Frontal cortex (tissue), 4 donors: ENCODE data around the gene OTUB1. TPM values are rescaled to one million over a fixed set of nuclear protein-coding genes. Genes with fewer than 3 reads are reported as not detected.
A peak's percentile ranks its signal among the peaks of the same experiment; 100 is the strongest.
"Not testable (repeated sequence)": the region's sequence is repeated elsewhere in the genome, so short reads cannot be mapped to it uniquely, and the experiment has no call there.

Experiments
- DNase-seq, 2 donors: peaks; one replicate each; pipeline ENCODE4 v3.0.0; 2012; ENCODE audit warnings: low spot score in 2 of 2
- FAIRE-seq: peaks from 2 replicates; lab custom pipeline; 2012; peaks lifted over from hg19 to GRCh38; lab: Jason Lieb, UNC
- total RNA-seq: library from RNA; depleted of rRNA; stranded (reverse); fragments of >200 nt; gene quantifications from one replicate; pipeline ENCODE4 v1.2.3, GENCODE V29; 2014
- donor health status: control.
- donor health status: control.
- donor health status: control.

The OTUB1 gene
- total RNA-seq: 31.4 TPM

DNA sequence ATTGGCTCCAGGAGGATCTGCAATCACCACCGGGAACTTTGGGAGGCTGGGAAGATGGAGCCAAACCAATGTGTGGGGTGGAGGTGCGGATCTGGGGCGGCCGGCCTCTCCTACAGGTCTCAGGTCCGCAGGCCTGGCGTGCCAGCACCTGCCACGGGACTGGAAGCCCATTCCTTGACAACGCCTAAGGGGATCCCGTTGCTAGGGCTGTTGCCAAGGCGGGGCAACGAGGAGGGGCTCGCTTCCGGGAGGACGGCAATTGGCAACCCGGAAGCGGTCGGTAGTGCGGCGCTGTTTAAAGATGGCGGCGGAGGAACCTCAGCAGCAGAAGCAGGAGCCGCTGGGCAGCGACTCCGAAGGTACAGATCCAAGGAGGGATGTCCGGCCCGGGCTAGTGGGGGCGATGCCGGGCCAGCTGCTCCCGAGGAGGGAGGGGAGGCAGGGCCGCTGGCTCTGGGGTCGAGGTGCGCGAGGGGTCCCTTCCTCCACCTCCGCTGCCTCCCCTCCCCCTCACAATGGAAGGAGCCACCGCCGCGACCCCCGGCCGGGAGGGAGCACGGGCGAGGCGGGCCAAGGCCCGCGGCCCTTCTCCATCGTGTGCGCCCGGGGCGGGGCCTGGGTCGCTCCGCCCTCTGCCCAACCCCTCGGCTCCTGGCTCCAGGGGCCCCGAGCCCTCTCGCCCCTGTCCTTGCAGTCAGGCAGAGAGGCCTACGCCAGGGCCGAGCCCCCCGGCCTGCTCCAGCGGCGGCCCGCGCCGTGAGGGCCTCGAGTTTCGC, at the start of gene OTUB1:
TSS of gene OTUB1 (plus strand) at position 283 of the 776 bp plus-strand sequence. CDS start at position 302, 19 bp downstream.
- FAIRE-seq: no peak

GRCh38 chr11:63937713-63938478, 48.3 kb upstream of the OTUB1 start:
- FAIRE-seq: no peak
- DNase-seq: no peak

More for the DNA sequence above, at the start of gene OTUB1:
- peak; percentile 88 to 94 for DNase-seq

DNA sequence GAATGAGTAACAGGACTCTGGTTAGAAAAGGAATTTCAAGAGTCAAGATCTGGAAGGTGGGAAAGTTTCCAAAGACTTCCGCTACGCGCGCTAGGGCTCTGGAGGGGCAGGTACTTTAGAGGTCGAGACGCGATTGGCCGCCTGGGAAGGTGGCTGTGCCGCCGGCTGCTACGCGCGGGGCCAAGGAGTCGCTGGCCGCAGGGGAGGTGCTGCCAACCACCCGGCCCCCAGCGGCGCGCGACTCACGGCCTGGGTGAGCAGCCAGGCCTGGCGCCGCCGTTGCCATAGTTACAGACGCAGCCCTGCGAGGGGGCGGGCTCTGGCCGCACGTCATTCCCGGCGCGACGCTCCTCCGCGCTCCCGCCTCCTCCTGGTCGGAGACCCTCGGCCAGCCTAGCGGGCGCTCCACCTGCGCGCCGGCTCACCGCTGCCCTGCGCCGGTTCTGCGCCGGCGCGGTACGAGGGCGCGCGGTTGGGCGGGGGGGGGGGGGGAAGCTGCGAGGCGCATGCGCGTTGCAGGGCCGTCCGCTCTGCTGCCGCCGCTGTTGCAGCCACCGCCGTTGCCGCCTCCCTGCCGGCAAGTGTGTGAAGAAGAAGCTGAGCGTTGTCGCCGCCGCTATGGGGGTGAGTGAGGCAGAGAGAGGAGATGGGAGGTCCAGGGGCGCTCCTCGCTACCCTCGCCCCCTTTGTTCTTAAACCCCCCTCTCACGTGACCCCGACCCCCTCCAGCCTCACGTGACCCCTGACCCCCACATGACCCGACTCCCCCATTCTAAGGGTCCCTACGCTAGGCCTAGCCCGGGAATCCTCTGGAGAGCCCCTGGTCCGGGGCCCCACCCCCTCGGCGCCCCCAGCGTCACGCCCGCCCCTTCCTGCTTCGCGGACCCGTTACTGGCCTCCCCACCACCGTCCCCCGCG, 47.5 kb upstream of the OTUB1 start, which contains the start of gene NAA40:
TSS of gene NAA40 (plus strand) at position 524 of the 918 bp plus-strand sequence. CDS start at position 619, 95 bp downstream.
- DNase-seq (peak; percentile 97 to 98), FAIRE-seq (no peak)

DNA sequence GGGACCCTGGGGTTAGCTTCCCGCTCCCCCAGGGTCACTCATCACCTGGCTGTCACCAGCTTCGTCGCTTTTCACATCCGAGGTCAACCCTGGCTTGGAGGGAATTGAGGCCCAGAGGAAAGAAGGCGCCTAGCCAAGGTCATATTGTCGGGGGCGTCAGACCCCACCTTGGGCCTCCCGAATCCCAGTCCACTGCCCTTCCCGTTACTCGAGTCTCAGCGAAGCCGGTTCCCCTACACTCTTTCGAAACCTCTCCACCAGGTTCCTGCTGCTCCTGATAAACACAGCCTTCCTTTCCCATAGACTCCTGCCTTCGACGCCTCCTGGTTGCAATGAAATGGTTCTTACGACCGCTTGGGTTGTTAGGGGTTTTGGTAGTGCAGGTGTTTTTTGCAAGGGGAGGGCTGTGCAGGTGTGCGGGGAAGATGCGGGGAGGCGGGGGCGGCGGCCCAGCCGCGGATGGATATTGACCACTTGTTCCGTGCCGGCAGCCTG, 46.8 kb upstream of the OTUB1 start:
- DNase-seq (peak; percentile 38 to 39), FAIRE-seq (no peak)

- FAIRE-seq: no peak
- no peak for DNase-seq
These were observed 45.5 kb upstream of the OTUB1 start for GRCh38 chr11:63940786-63941185.

DNA sequence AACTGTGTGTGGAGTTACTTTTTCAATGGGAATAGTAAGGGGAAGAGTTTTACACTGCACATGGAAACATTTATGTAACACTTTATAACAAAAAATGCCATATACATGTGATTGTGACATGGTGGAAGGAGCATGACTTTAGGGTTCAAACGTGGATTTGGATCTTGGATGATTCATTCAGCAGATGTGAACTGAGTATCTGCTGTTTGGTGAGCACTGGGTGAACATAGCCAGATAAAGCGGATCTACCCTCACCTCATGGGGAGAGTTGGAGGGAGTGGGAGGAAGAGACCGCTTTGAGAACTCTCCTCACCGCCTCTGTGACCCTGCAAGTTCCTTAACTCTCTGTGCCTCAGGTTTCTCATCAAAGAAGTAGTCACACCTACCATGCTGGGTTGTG, 44.3 kb upstream of the OTUB1 start:
- DNase-seq: no peak

GRCh38 chr11:63942803-63943202, 43.4 kb upstream of the OTUB1 start:
- DNase-seq (no peak), FAIRE-seq (no peak)

More for the DNA sequence above, 44.3 kb upstream of the OTUB1 start:
- FAIRE-seq: no peak

- FAIRE-seq (no peak), DNase-seq (no peak)
These were observed 41.3 kb upstream of the OTUB1 start for GRCh38 chr11:63944987-63945386.

DNA sequence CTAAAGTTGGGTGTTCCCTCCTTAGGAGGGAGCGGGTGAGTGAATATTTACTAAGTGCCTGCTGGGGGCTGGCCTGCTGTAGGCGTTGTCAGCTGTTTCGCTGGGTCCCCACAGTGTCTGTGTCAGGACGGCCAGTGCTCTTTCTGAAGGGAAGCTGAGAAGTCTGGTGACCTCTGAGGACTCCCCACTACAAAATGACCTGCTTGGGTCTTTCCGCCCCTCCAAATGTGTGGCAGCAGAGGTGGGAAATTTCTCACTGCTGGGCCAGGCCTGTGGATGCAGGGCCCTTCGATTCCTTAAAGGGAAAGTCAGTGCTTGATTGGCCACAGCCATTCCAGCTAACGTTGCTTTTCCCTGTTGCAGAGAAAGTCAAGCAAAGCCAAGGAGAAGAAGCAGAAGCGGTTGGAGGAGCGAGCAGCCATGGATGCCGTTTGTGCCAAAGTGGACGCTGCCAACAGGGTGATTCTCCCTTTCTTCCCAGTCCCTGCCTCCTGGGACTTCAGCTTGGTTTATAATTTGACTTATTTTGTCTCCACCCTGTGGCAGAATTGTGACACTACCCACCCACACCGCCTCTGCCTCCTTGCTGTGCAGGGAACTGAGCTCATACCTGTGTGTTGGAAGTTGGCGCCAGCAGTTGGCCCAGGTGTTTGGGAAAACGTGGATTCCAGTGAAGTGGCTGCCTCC, 40.6 kb upstream of the OTUB1 start:
- no peak for FAIRE-seq
- peak; percentile 73 to 81 for DNase-seq

- no peak for DNase-seq
- FAIRE-seq: no peak
These were observed 34.3 kb upstream of the OTUB1 start for GRCh38 chr11:63951779-63952536.

- DNase-seq (no peak), FAIRE-seq (no peak)
These were observed 33.7 kb upstream of the OTUB1 start for GRCh38 chr11:63952570-63952969.

GRCh38 chr11:63958008-63958407, 28.2 kb upstream of the OTUB1 start:
- FAIRE-seq: no peak
- DNase-seq: no peak

- FAIRE-seq (no peak), DNase-seq (no peak)
These were observed 24.4 kb upstream of the OTUB1 start for GRCh38 chr11:63961608-63962412.

DNA sequence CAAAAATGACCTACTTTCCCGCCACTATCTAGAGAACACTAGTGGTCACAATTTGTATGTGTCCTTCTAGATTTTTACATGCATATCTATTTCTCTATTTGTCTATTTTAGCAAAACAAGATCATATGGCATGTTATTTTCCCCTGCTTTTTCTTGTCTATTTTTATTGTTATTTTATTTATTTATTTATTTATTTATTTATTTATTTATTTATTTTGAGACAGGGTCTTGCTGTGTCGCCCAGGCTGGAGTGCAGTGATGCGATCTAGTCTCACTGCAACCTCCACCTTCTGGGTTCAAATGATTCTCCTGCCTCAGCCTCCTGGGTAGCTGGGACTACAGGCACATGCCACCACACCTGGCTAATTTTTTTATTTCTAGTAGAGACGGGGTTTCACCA, 22.3 kb upstream of the OTUB1 start:
- not testable (repeated sequence) for DNase-seq, FAIRE-seq

DNA sequence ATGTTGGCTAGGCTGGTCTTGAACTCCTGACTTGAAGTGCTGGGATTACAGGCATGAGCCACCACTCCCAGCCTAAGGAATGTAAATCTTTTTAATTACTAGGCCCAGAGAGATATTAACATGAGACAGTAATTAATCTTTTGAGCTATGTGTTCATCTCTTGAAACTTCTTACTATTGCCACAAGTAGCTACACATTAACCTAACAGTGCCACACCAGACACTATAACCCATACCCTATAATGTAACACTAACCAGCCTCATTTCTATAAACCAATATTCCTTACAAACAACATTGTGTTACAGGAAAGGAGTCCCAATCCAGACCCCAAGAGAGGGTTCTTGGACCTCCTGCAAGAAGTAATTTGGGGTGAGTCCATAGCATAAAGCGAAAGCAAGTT, 19.8 kb upstream of the OTUB1 start:
- no peak for FAIRE-seq
- DNase-seq: no peak

DNA sequence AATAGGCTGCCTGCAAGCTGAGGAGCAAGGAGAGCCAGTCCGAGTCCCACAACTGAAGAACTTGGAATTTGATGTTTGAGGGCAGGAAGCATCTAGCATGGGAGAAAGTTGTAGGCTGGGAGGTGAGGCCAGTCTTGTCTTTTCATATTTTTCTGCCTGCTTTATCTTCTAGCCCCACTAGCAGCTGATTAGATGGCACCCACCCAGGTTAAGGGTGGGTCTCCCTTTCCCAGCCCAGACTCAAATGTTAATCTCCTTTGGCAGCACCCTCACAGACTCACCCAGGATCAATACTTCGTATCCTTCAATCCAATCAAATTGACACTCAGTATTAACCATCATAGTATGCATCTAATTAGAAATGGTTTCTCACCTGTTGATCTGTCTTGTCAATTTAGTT, 16.8 kb upstream of the OTUB1 start:
- FAIRE-seq (no peak), DNase-seq (no peak)

DNA sequence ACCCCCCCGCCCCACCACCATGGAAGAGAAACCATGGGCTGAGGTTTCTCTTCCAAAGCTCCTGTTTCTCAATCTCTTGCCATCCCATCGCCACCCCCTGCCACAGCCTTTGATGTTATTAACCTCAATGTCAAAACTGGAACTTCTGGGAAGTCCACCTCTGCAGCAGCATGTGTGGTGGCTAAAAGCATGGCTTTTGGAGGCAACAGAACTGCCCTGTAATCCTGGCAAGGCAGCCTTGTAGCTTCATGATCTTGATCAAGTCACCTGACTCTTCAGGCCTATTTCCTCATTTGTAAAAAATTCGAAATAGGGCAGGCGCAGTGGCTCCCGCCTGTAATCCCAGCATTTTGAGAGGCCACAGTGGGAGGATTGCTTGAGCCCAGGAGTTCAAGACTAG, 15.3 kb upstream of the OTUB1 start:
- FAIRE-seq (no peak), DNase-seq (no peak)

GRCh38 chr11:63973912-63974258, 12.4 kb upstream of the OTUB1 start:
- FAIRE-seq, DNase-seq: not testable (repeated sequence)
